LNCaP clone FGC (cell line): ENCODE data around the gene VMP1.

Experiments
- DNase-seq: peaks from one replicate; pipeline ENCODE4 v3.0.0-alpha.2; 2011; ENCODE audit warnings: low read depth
- H3K4me3 ChIP-seq: 2 replicates; pipeline ENCODE4 v1.5.1; 2011; ENCODE audit warnings: mild to moderate bottlenecking, low read depth, low read length, control low read depth
- CTCF ChIP-seq: IDR thresholded peaks from 2 replicates; pipeline ENCODE4 v1.5.1; 2012; ENCODE audit warnings: mild to moderate bottlenecking; ENCODE audit not compliant: control insufficient read depth, insufficient read depth; ENCODE audit errors: extremely low read depth

The VMP1 gene

GRCh38 chr17:59688496-59688895, 19.0 kb upstream of the VMP1 start:
- no peak overlapping the region for H3K4me3 ChIP-seq
- no peak for DNase-seq
- TF ChIP-seq CTCF: no peak

GRCh38 chr17:59693582-59693981, 13.9 kb upstream of the VMP1 start:
- DNase-seq: no peak
- TF ChIP-seq CTCF: no peak
- H3K4me3 ChIP-seq: no peak overlapping the region

GRCh38 chr17:59694344-59694743, 13.1 kb upstream of the VMP1 start:
- no peak for TF ChIP-seq CTCF
- no peak overlapping the region for H3K4me3 ChIP-seq
- no peak for DNase-seq

GRCh38 chr17:59695945-59696681, 11.3 kb upstream of the VMP1 start:
- no peak overlapping the region for H3K4me3 ChIP-seq
- no peak for DNase-seq
- 0 out of 2 replicates have a peak, but pooled peaks have one; percentile 9 for TF ChIP-seq CTCF

- no peak for TF ChIP-seq CTCF
- H3K4me3 ChIP-seq: no peak overlapping the region
- DNase-seq: no peak
Observed at GRCh38 chr17:59696682-59697277, 10.7 kb upstream of the VMP1 start.

GRCh38 chr17:59698143-59698542, 9.3 kb upstream of the VMP1 start:
- no peak overlapping the region for H3K4me3 ChIP-seq
- no peak for TF ChIP-seq CTCF
- no peak for DNase-seq
